OCI-LY7 (cell line): ENCODE data around the gene HRK. TPM values are rescaled to one million over a fixed set of nuclear protein-coding genes. Genes with fewer than 3 reads are reported as not detected.

ENCODE experiments used
- BruUV-seq: library from RNA; stranded (reverse); fragments of 400-500 nt; replicated peaks from 2 replicates; lab custom pipeline; 2021; lab: Mats Ljungman, UMichigan
- CTCF ChIA-PET: fragments of 300-600 bp; sonication (Branson Sonifier 250); formaldehyde crosslinking; loops from one replicate; lab custom pipeline; 2022; ENCODE audit warnings: antibody characterized with exemption; ENCODE audit not compliant: unreplicated experiment; lab: Charles Lee
- POLR2A ChIA-PET: fragments of 300-600 bp; sonication (Branson Sonifier 250); formaldehyde crosslinking; loops from one replicate; lab custom pipeline; 2022; ENCODE audit warnings: antibody characterized with exemption; lab: Charles Lee
- DNase-seq: peaks from one replicate; pipeline ENCODE4 v3.0.0-alpha.2; 2015; ENCODE audit warnings: low spot score
- H2AFZ ChIP-seq: fragments of 200-600 bp; sonication (generic), shearing (Covaris generic); 2 replicates; pipeline ENCODE4 v1.6.1; 2014; ENCODE audit warnings: mild to moderate bottlenecking, antibody characterized with exemption, low read length, moderate library complexity
- H3K27ac ChIP-seq: fragments of 200-600 bp; sonication (generic); 2 replicates; pipeline ENCODE4 v1.5.1; 2014; ENCODE audit warnings: mixed run types, low read depth, mild to moderate bottlenecking, moderate library complexity, low read length, inconsistent platforms; ENCODE audit not compliant: poor library complexity, severe bottlenecking
- H3K36me3 ChIP-seq: fragments of 200-600 bp; sonication (generic); 2 replicates; pipeline ENCODE4 v1.6.1; 2014; ENCODE audit warnings: mild to moderate bottlenecking, antibody characterized with exemption, low read length, moderate library complexity, mixed read lengths; ENCODE audit not compliant: insufficient read depth
- H3K4me1 ChIP-seq: fragments of 200-600 bp; sonication (generic); 2 replicates; pipeline ENCODE4 v1.5.1; 2014; ENCODE audit warnings: mild to moderate bottlenecking, low read length; ENCODE audit not compliant: insufficient read depth, poor library complexity, severe bottlenecking
- H3K4me2 ChIP-seq: fragments of 200-600 bp; sonication (generic); 2 replicates; pipeline ENCODE4 v1.6.1; 2014; ENCODE audit warnings: mild to moderate bottlenecking, low read length
- H3K4me3 ChIP-seq: fragments of 200-600 bp; sonication (generic); 2 replicates; pipeline ENCODE4 v1.5.1; 2014; ENCODE audit warnings: mild to moderate bottlenecking, low read depth, low read length; ENCODE audit not compliant: poor library complexity, severe bottlenecking
- H3K79me2 ChIP-seq: fragments of 200-600 bp; sonication (generic); 2 replicates; pipeline ENCODE4 v1.6.1; 2016; ENCODE audit warnings: low read depth, mild to moderate bottlenecking, low read length, moderate library complexity, mixed read lengths; ENCODE audit not compliant: insufficient read depth
- H3K9me2 ChIP-seq: fragments of 200-600 bp; sonication (generic); 2 replicates; pipeline ENCODE4 v1.6.1; 2016; ENCODE audit warnings: mild to moderate bottlenecking, low read length, mixed read lengths; ENCODE audit not compliant: insufficient read depth
- H3K9me3 ChIP-seq: fragments of 200-600 bp; sonication (generic); 2 replicates; pipeline ENCODE4 v1.6.1; 2014; ENCODE audit warnings: mild to moderate bottlenecking, mixed run types, low read length, mixed read lengths
- H4K20me1 ChIP-seq: fragments of 200-600 bp; sonication (generic); 2 replicates; pipeline ENCODE4 v1.6.1; 2014; ENCODE audit warnings: mild to moderate bottlenecking, antibody characterized with exemption, low read length, moderate library complexity, mixed read lengths; ENCODE audit not compliant: insufficient read depth
- EZH2phosphoT487 ChIP-seq: fragments of 200-600 bp; sonication (generic); IDR thresholded peaks from 2 replicates; pipeline ENCODE4 v1.6.1; 2018; ENCODE audit warnings: low read depth, borderline replicate concordance, mild to moderate bottlenecking, mixed run types, antibody characterized with exemption, low read length, moderate library complexity, mixed read lengths
- intact Hi-C: fragments of 100-400 bp; cut with micrococcal nuclease; formaldehyde crosslinking; loops from one replicate; pipeline ENCODE4 v1.10.0; 2022; ENCODE audit not compliant: unreplicated experiment
- total RNA-seq, 2 experiments: library from RNA; depleted of rRNA in 1 of 2; stranded (reverse); fragments of >200 nt in 1 of 2; shearing (Covaris generic) in 1 of 2; gene quantifications; 2 replicates each; pipeline ENCODE4 v1.2.3, GENCODE V29; 2014 to 2022
- TF ChIP-seq, protein P1 (sequence below): fragments of 200-600 bp; sonication (generic); conservative IDR thresholded peaks from 2 replicates; pipeline ENCODE4 v1.5.1; 2014; ENCODE audit warnings: mild to moderate bottlenecking, antibody characterized with exemption, low read length, moderate library complexity, mixed read lengths

The HRK gene
- total RNA-seq, 2 experiments from 2014 or later: 16.5 to 17.8 TPM

DNA sequence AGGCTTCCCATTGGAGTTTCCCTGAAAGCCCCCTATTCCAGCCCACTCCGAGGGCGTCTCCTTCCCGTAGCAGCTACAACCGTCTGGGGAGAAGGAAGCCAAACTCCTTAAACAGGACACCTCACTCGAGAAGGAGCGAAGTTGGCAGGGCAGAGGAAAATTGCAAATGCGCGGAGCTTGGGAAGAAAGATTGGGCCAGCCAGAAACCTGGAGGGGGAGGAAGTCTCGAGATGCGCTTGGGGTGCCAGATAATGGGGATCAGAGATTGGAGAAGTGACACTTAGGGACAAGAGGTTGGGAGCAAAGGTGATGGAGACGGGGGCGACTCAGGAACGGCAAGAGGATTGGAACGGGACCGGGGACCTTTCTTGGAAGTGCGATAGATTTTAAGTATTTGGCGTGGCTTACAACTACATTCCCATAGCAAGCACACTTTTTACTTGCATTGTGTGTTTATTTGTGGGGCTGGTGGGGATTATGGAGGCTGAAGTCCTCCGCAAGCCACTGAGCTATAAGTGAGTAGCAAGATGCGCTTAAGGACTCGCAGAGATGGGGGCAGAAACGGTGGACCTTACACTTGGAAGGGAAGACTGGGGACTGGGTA, 926 bp downstream of the HRK start:
- no peak for DNase-seq
- Histone ChIP-seq H3K4me2 (peak overlapping the region; percentile 93), H3K9me3 (no peaks in the 10 kb centered on the region), H3K79me2 (no peaks in the 10 kb centered on the region; the same call in 1 of the 2 replicates), H2AFZ (peak overlapping the region; percentile 12; the same call in 1 of the 2 replicates), H3K9me2 (no peaks in the 10 kb centered on the region), H3K27ac (peak overlapping the region; percentile 57), H4K20me1 (no peaks in the 10 kb centered on the region), H3K36me3 (peaks cover 12% of the 10 kb centered on the region), H3K4me3 (peak overlapping the region; percentile 76), H3K4me1 (peaks cover 40% of the 10 kb centered on the region)
- ChIA-PET CTCF (interaction anchor here (1.0 to 2.3 kb wide), 4 partner anchors 21 to 177 kb away, joined by 3 to 7 read pairs (median 6); no protein-coding TSS in a partner anchor), POLR2A (interaction anchor here (0.6 to 2.3 kb wide), 15 partner anchors 11 to 171 kb away, joined by 3 to 12 read pairs (median 4); partner anchors contain the start of gene FBXW8)
- TSS peak; percentile 73 for BruUV-seq
- intact Hi-C loops: loop anchor here (10.0 kb wide), 1 partner anchor 234 kb away; no protein-coding TSS in a partner anchor
- TF ChIP-seq, protein P1, sequence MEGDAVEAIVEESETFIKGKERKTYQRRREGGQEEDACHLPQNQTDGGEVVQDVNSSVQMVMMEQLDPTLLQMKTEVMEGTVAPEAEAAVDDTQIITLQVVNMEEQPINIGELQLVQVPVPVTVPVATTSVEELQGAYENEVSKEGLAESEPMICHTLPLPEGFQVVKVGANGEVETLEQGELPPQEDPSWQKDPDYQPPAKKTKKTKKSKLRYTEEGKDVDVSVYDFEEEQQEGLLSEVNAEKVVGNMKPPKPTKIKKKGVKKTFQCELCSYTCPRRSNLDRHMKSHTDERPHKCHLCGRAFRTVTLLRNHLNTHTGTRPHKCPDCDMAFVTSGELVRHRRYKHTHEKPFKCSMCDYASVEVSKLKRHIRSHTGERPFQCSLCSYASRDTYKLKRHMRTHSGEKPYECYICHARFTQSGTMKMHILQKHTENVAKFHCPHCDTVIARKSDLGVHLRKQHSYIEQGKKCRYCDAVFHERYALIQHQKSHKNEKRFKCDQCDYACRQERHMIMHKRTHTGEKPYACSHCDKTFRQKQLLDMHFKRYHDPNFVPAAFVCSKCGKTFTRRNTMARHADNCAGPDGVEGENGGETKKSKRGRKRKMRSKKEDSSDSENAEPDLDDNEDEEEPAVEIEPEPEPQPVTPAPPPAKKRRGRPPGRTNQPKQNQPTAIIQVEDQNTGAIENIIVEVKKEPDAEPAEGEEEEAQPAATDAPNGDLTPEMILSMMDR: no peak
- no peak for TF ChIP-seq EZH2phosphoT487

DNA sequence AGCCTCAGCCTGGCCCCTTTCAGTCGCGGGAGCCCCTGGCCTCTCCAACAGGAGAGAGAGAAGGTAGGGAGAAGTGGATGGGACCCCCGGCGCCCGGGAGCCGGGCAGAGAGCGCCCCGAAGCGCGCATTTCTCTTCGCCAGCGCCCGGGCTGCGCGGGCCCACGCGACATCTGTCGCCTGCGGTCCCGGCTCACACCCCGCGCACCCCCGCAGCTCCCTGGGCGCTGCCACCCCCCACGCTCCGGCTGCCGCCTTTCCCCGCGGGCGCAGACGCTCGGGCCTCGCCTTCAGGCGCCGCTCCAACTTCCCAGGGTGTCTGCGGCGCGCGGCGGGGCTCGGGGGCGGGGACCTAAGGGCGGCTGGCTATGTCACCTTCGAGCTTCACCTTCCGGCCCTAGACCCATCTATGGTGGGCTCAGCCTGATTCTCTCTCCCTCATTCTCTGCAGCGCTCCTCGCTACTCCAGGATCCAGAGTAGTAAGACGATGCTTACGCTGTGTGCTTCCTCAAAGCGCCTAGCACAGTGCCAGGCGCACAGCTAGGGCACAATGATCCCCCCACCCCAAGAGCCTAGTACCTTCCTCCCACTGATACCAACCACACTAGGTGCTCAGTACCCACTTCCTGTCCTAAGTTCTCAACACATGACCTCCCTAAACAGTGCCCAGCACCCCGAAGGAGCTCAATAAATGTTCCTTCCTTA, 1.6 kb downstream of the HRK start:
- H3K36me3 ChIP-seq: peaks cover 19% of the 10 kb centered on the region
- no peaks in the 10 kb centered on the region for H4K20me1 ChIP-seq
- BruUV-seq: no TSS peak
- intact Hi-C loops: loop anchor here (1.0 to 10.0 kb wide), 2 partner anchors 18 to 235 kb away; no protein-coding TSS in a partner anchor
- DNase-seq: peak; percentile 60
- H3K9me2 ChIP-seq: no peaks in the 10 kb centered on the region
- H3K79me2 ChIP-seq: no peaks in the 10 kb centered on the region; the same call in 1 of the 2 replicates
- H3K4me2 ChIP-seq: peak overlapping the region; percentile 93
- no peak for TF ChIP-seq EZH2phosphoT487
- TF ChIP-seq, protein P1: no peak
- peaks cover 35% of the 10 kb centered on the region for H3K4me1 ChIP-seq
- peak overlapping the region; percentile 76 for H3K4me3 ChIP-seq
- peak overlapping the region; percentile 12 for H2AFZ ChIP-seq
- no peak overlapping the region for H3K27ac ChIP-seq
- H3K9me3 ChIP-seq: no peaks in the 10 kb centered on the region
- ChIA-PET POLR2A (interaction anchor here (0.5 to 2.3 kb wide), 13 partner anchors 8 to 316 kb away, joined by 3 to 12 read pairs (median 4); partner anchors contain the start of gene FBXW8), CTCF (interaction anchor here (1.0 to 2.3 kb wide), 3 partner anchors 96 to 176 kb away, joined by 3 to 7 read pairs (median 5); no protein-coding TSS in a partner anchor)
